Transverse colon (tissue), 4 donors: ENCODE results near the gene C1orf159. TPM values are rescaled to one million over a fixed set of nuclear protein-coding genes. Genes with fewer than 3 reads are reported as not detected.
A peak's percentile ranks its signal among the peaks of the same experiment; 100 is the strongest.

ENCODE experiments used
- DNase-seq: peaks from one replicate; pipeline ENCODE4 v3.0.0-alpha.2; 2019
- H3K27ac ChIP-seq, 4 donors: fragments of 200-600 bp; sonication (generic); 2 replicates each; pipeline ENCODE4 v1.5.1; 2016 to 2018; ENCODE audit warnings: inconsistent platforms in 4 of 4
- H3K27me3 ChIP-seq: fragments of 200-600 bp; sonication (generic); 2 replicates; pipeline ENCODE4 v1.5.1; 2017; ENCODE audit warnings: inconsistent platforms
- H3K36me3 ChIP-seq, 4 donors: fragments of 200-600 bp; sonication (generic); 2 replicates each; pipeline ENCODE4 v1.5.1; 2017 to 2019; ENCODE audit warnings: inconsistent platforms in 4 of 4
- H3K4me1 ChIP-seq, 4 donors: fragments of 200-600 bp; sonication (generic); 2 replicates each; pipeline ENCODE4 v1.5.1; 2017 to 2020; ENCODE audit warnings: inconsistent platforms in 4 of 4
- H3K4me3 ChIP-seq, 4 donors: fragments of 200-600 bp; sonication (generic); 1 replicate in 1 of 4; 2 replicates in 3 of 4; pipeline versions ENCODE4 v1.5.1 to v1.6.1; 2017 to 2019; ENCODE audit warnings: inconsistent platforms in 4 of 4
- H3K9me3 ChIP-seq, 2 donors: fragments of 200-600 bp; sonication (generic); 2 replicates each; pipeline ENCODE4 v1.5.1; 2017 to 2019; ENCODE audit warnings: inconsistent platforms in 2 of 2
- CTCF ChIP-seq, 5 experiments: fragments of 200-600 bp in 3 of 5; fragments of 450-650 bp in 2 of 5; sonication (generic) in 3 of 5; IDR thresholded peaks; 1 replicate in 2 of 5; 2 replicates in 3 of 5; pipeline ENCODE4 v1.5.1; 2016 to 2017; ENCODE audit warnings: antibody characterized with exemption in 5 of 5, inconsistent platforms in 3 of 5, mild to moderate bottlenecking in 2 of 5, moderate library complexity in 1 of 5
- EP300 ChIP-seq: sonication (generic); formaldehyde crosslinking; IDR thresholded peaks from one replicate; pipeline ENCODE4 v1.6.1; 2017; ENCODE audit warnings: antibody characterized with exemption, low read depth
- POLR2A ChIP-seq: fragments of 450-650 bp; IDR thresholded peaks from one replicate; pipeline ENCODE4 v1.6.1; 2016; ENCODE audit warnings: antibody characterized with exemption, mild to moderate bottlenecking, moderate library complexity
- POLR2AphosphoS5 ChIP-seq, 3 donors: sonication (generic); formaldehyde crosslinking; IDR thresholded peaks; one replicate each; pipeline ENCODE4 v1.6.1; 2016; ENCODE audit warnings: antibody characterized with exemption in 3 of 3
- WGBS, 2 donors: methylation state at CpG; one replicate each; pipeline ENCODE4 v1.1.5; 2018; ENCODE audit warnings: low coverage in 1 of 2; 5-methylcytosine and 5-hydroxymethylcytosine counted together
- in situ Hi-C, 4 donors: fragments of 200-750 bp; cut with MboI; loops; one replicate each; pipeline versions ENCODE4 v1.15.0 to v1.15.1; 2017; ENCODE audit warnings: low sequenced_read_pairs in 3 of 4, low pct_ligation_motif_present in 1 of 4, low pct_unique_long_range_greater_than_20kb in 1 of 4
- intact Hi-C: fragments of 100-400 bp; cut with DNase I; formaldehyde crosslinking; loops from one replicate; pipeline ENCODE4 v1.15.1; 2023; ENCODE audit warnings: low total_unique reads
- total RNA-seq, 4 donors: library from RNA; depleted of rRNA; stranded (reverse); fragments of >200 nt; gene quantifications; one replicate each; pipeline ENCODE4 v1.1.0, GENCODE V29; 2016

The C1orf159 gene
- total RNA-seq, 4 donors from 2014 or later, result 23.6 to 108 (median 47.3) TPM

GRCh38 chr1:1124786-1125642 is 9.1 kb upstream of the C1orf159 start:
- peak overlapping the region; percentile 84 to 93 (median 92) for H3K27ac ChIP-seq
- intact Hi-C loops, result no loop called here
- H3K9me3 ChIP-seq, result no peaks in the 10 kb centered on the region
- H3K36me3 ChIP-seq, result no peaks in the 10 kb centered on the region
- in situ Hi-C loops, result loop anchor here in 1 of 4 donors (25.0 kb wide), 1 partner anchor 137 kb away; the partner anchor contains the start of gene UBE2J2
- peak; percentile 78 for TF ChIP-seq POLR2A
- no peak for TF ChIP-seq CTCF (IDR thresholded peaks at IDR 0.05)
- TF ChIP-seq POLR2AphosphoS5 (IDR thresholded peaks at IDR 0.05), result peak in 2 of 3 donors; percentile 78 to 82
- TF ChIP-seq EP300, result peak; percentile 70
- H3K4me1 ChIP-seq, result peaks cover 10 to 51% (median 39%) of the 10 kb centered on the region in 4 donors
- 54% methylated on average over 28 of the region's 29 CpGs; no CpG with 5 or more reads in 1 of the 2 donors for WGBS, 2 donors
- peak overlapping the region in 2 of 4 donors; percentile 13 to 16 for H3K4me3 ChIP-seq
- peaks cover 4% of the 10 kb centered on the region for H3K27me3 ChIP-seq
- peak; percentile 92 for DNase-seq

GRCh38 chr1:1124508-1124785 is 8.6 kb upstream of the C1orf159 start:
- WGBS, 2 donors, result 70% methylated on average over 7 of the region's 7 CpGs; no CpG with 5 or more reads in 1 of the 2 donors

GRCh38 chr1:1123581-1124507 is 8.0 kb upstream of the C1orf159 start:
- H3K27ac ChIP-seq, result peak overlapping the region; percentile 84 to 93 (median 92)
- no peaks in the 10 kb centered on the region for H3K9me3 ChIP-seq
- H3K27me3 ChIP-seq, result peaks cover 7% of the 10 kb centered on the region
- intact Hi-C loops (loop anchor here (2.0 kb wide), 1 partner anchor 167 kb away; no protein-coding TSS in a partner anchor), in situ Hi-C loops (loop anchor here in 1 of 4 donors (25.0 kb wide), 1 partner anchor 138 kb away; the partner anchor contains the start of gene UBE2J2)
- peak; percentile 8 for DNase-seq
- TF ChIP-seq POLR2AphosphoS5 (IDR thresholded peaks at IDR 0.05) (no peak), CTCF (IDR thresholded peaks at IDR 0.05) (no peak), EP300 (no peak), POLR2A (no peak)
- H3K36me3 ChIP-seq, result no peaks in the 10 kb centered on the region
- 65 to 80% methylated on average over 2 to 23 of the region's 23 CpGs for WGBS, 2 donors
- H3K4me1 ChIP-seq, result peaks cover 10 to 46% (median 39%) of the 10 kb centered on the region in 4 donors
- H3K4me3 ChIP-seq, result no peak overlapping the region

More at GRCh38 chr1:1124508-1124785, 8.6 kb upstream of the C1orf159 start:
- intact Hi-C loops, result no loop called here
- in situ Hi-C loops, result loop anchor here in 1 of 4 donors (25.0 kb wide), 1 partner anchor 138 kb away; the partner anchor contains the start of gene UBE2J2
- peak overlapping the region; percentile 84 to 93 (median 92) for H3K27ac ChIP-seq
- peak overlapping the region in 2 of 4 donors; percentile 13 to 16 for H3K4me3 ChIP-seq
- no peaks in the 10 kb centered on the region for H3K9me3 ChIP-seq
- H3K4me1 ChIP-seq, result peaks cover 10 to 47% (median 39%) of the 10 kb centered on the region in 4 donors
- H3K36me3 ChIP-seq, result no peaks in the 10 kb centered on the region
- H3K27me3 ChIP-seq, result peaks cover 5% of the 10 kb centered on the region
- TF ChIP-seq POLR2AphosphoS5 (IDR thresholded peaks at IDR 0.05) (peak in 2 of 3 donors; percentile 21 to 25), EP300 (no peak), POLR2A (no peak)
- DNase-seq, result peak; percentile 72

GRCh38 chr1:1122981-1123480 is 7.1 kb upstream of the C1orf159 start:
- in situ Hi-C loops, result loop anchor here in 1 of 4 donors (25.0 kb wide), 1 partner anchor 139 kb away; the partner anchor contains the start of gene UBE2J2
- H3K4me1 ChIP-seq, result peaks cover 10 to 46% (median 39%) of the 10 kb centered on the region in 4 donors
- intact Hi-C loops, result loop anchor here (2.0 kb wide), 1 partner anchor 168 kb away; no protein-coding TSS in a partner anchor

More at GRCh38 chr1:1122981-1123480, 7.1 kb upstream of the C1orf159 start:
- 33% methylated on average over 17 of the region's 18 CpGs; no CpG with 5 or more reads in 1 of the 2 donors for WGBS, 2 donors
- H3K27me3 ChIP-seq, result peaks cover 13% of the 10 kb centered on the region
- peak; percentile 69 for DNase-seq
- peak overlapping the region in 1 of 4 donors; percentile 33 for H3K4me3 ChIP-seq
- H3K27ac ChIP-seq, result peak overlapping the region; percentile 84 to 93 (median 92)
- H3K36me3 ChIP-seq, result no peaks in the 10 kb centered on the region
- H3K9me3 ChIP-seq, result no peaks in the 10 kb centered on the region
- TF ChIP-seq EP300, result no peak
- peak in 4 of 5 experiments; percentile 15 to 74 (median 40) for TF ChIP-seq CTCF (IDR thresholded peaks at IDR 0.05)
- TF ChIP-seq POLR2AphosphoS5 (IDR thresholded peaks at IDR 0.05), result peak; percentile 56 to 67 (median 62)
- peak; percentile 45 for TF ChIP-seq POLR2A
